K562 (cell line): Measurements from ENCODE around the gene COL26A1. TPM values are rescaled to one million over a fixed set of nuclear protein-coding genes. Genes with fewer than 3 reads are reported as not detected.

Experiments used
- BACH1 ChIP-seq: fragments of 200-800 bp; sonication (Bioruptor generic); IDR thresholded peaks from 2 replicates; pipeline ENCODE4 v1.6.1; 2016; ENCODE audit warnings: missing genetic modification characterization, missing compliant biosample characterization
- BRD9 ChIP-seq: fragments of 450-650 bp; IDR thresholded peaks from 2 replicates; pipeline ENCODE4 v1.6.1; 2018; ENCODE audit warnings: low read depth; ENCODE audit not compliant: partially characterized antibody
- FOXM1 ChIP-seq, 2 experiments: fragments of 450-650 bp in 1 of 2; sonication (generic) in 1 of 2; formaldehyde crosslinking in 1 of 2; IDR thresholded peaks; 2 replicates each; pipeline versions ENCODE4 v1.6.1 to v1.9.0; 2017 to 2022; ENCODE audit warnings: low read depth in 2 of 2, mild to moderate bottlenecking in 2 of 2, missing genetic modification reagents in 1 of 2, moderate library complexity in 1 of 2
- FOXP1 ChIP-seq: sonication (generic); formaldehyde crosslinking; IDR thresholded peaks from 2 replicates; pipeline ENCODE4 v1.8.0; 2022; ENCODE audit warnings: mild to moderate bottlenecking, missing genetic modification reagents
- HDAC1 ChIP-seq, 2 experiments: fragments of 450-650 bp; IDR thresholded peaks; 2 replicates each; pipeline ENCODE4 v1.6.1; 2016 to 2017; ENCODE audit warnings: inconsistent platforms in 1 of 2, mild to moderate bottlenecking in 1 of 2, moderate library complexity in 1 of 2
- PBX2 ChIP-seq, 2 experiments: IDR thresholded peaks in 1 of 2; conservative IDR thresholded peaks in 1 of 2; 2 replicates each; pipeline ENCODE4 v1.6.1; 2016; ENCODE audit warnings: low read depth in 2 of 2, mild to moderate bottlenecking in 1 of 2, missing compliant biosample characterization in 1 of 2, missing genetic modification characterization in 1 of 2, moderate library complexity in 1 of 2
- POLR2H ChIP-seq: IDR thresholded peaks from 2 replicates; pipeline ENCODE4 v1.6.1; 2016; ENCODE audit warnings: missing genetic modification characterization, low read depth, mild to moderate bottlenecking, control low read depth, missing compliant biosample characterization, moderate library complexity
- POLR3A ChIP-seq: IDR thresholded peaks from 2 replicates; pipeline ENCODE4 v1.6.1; 2011; ENCODE audit warnings: borderline replicate concordance, mild to moderate bottlenecking, moderate library complexity; ENCODE audit not compliant: insufficient read length, insufficient read depth; ENCODE audit errors: extremely low read depth
- POU5F1 ChIP-seq: fragments of 150-350 bp; IDR thresholded peaks from 2 replicates; pipeline ENCODE4 v1.6.1; 2014; ENCODE audit warnings: borderline replicate concordance, low read length, low read depth, mild to moderate bottlenecking; ENCODE audit not compliant: partially characterized antibody
- SNIP1 ChIP-seq: fragments of 450-650 bp; IDR thresholded peaks from 2 replicates; pipeline ENCODE4 v1.7.1; 2017; ENCODE audit warnings: low read depth, mild to moderate bottlenecking
- SP1 ChIP-seq: sonication (generic); formaldehyde crosslinking; IDR thresholded peaks from 2 replicates; pipeline ENCODE4 v1.8.1; 2022; ENCODE audit warnings: mild to moderate bottlenecking, missing genetic modification reagents
- TBP ChIP-seq: optimal IDR thresholded peaks from 2 replicates; pipeline ENCODE3; 2011; ENCODE audit warnings: low read depth, low read length, improper control_type of control experiment
- TSC22D4 ChIP-seq: fragments of 450-650 bp; IDR thresholded peaks from 2 replicates; pipeline ENCODE4 v1.6.1; 2016; ENCODE audit warnings: missing genetic modification characterization, missing biosample characterization, control low read depth
- ZNF263 ChIP-seq: sonication (generic); formaldehyde crosslinking; IDR thresholded peaks from 2 replicates; pipeline ENCODE4 v1.8.0; 2022; ENCODE audit warnings: mild to moderate bottlenecking, missing genetic modification reagents, borderline replicate concordance
- ZNF282 ChIP-seq: sonication (generic); formaldehyde crosslinking; IDR thresholded peaks from 2 replicates; pipeline ENCODE4 v1.8.1; 2023; ENCODE audit warnings: missing genetic modification reagents
- ZNF408 ChIP-seq: fragments of 250-450 bp; sonication (Bioruptor Pico); IDR thresholded peaks from 2 replicates; pipeline ENCODE4 v1.4.0; 2020; ENCODE audit warnings: low read depth, mild to moderate bottlenecking, moderate library complexity
- ZNF444 ChIP-seq: fragments of 250-450 bp; sonication (Bioruptor Pico); IDR thresholded peaks from 2 replicates; pipeline ENCODE4 v1.4.0; 2020; ENCODE audit warnings: mild to moderate bottlenecking, moderate library complexity
- ZNF75A ChIP-seq: fragments of 450-650 bp; formaldehyde crosslinking; IDR thresholded peaks from 2 replicates; pipeline ENCODE4 v1.4.0; 2020; ENCODE audit warnings: mild to moderate bottlenecking
- polyA plus RNA-seq, 8 experiments: library from polyadenylated mRNA; depleted of rRNA in 4 of 8; stranded (reverse) in 5 of 8; unstranded in 3 of 8; fragments of >200 nt; fragmentation: Nextera tagmentation in 2 of 8; fragmentation: Illumina TruSeq in 1 of 8; extraction: Ambion mirVana in 2 of 8; extraction: Trizol in 1 of 8; gene quantifications; 2 replicates each; pipeline versions ENCODE4 v1.2.1 to v1.2.3, GENCODE V29; 2011 to 2014; ENCODE audit warnings: inconsistent platforms in 1 of 8, missing spikeins in 1 of 8
- total RNA-seq, 7 experiments: library from RNA; depleted of rRNA in 6 of 7; stranded (reverse); fragments of >200 nt in 6 of 7; fragmentation: Illumina TruSeq in 2 of 7; extraction: Trizol in 2 of 7; gene quantifications; 2 replicates each; pipeline versions ENCODE4 v1.2.1 to v1.2.3, GENCODE V29; 2011 to 2021; ENCODE audit warnings: low replicate concordance in 1 of 7
- TF ChIP-seq, protein P1 (sequence below): fragments of 250-450 bp; sonication (Bioruptor Pico); IDR thresholded peaks from 2 replicates; pipeline ENCODE4 v1.5.0; 2021; ENCODE audit warnings: mild to moderate bottlenecking, moderate library complexity
- TF ChIP-seq, protein P2 (sequence below): IDR thresholded peaks from 2 replicates; pipeline ENCODE4 v1.6.1; 2016; ENCODE audit warnings: missing genetic modification characterization, missing compliant biosample characterization

Gene COL26A1
- total and polyA plus RNA-seq, 9 of the 15 experiments (the other 6 are each of a cell fraction or from before 2014, with no cell fraction given): 0.04 to 0.39 (median 0.07) TPM; not detected in 5

- no peak for TF ChIP-seq SP1 (CRISPR knock-in tag)
- TF ChIP-seq BACH1 (tag): no peak
- TF ChIP-seq POU5F1: no peak
- no peak for TF ChIP-seq ZNF408
- no peak for TF ChIP-seq FOXM1 (IDR thresholded peaks at IDR 0.05; ENCODE audit: low read depth)
- TF ChIP-seq FOXM1 (CRISPR knock-in tag; IDR thresholded peaks at IDR 0.05; ENCODE audit: low read depth): no peak
- TF ChIP-seq TBP: no peak
- TF ChIP-seq POLR2H (tag): no peak
- TF ChIP-seq ZNF263 (CRISPR knock-in tag): peak; percentile 67
- no peak for TF ChIP-seq BRD9
- TF ChIP-seq ZNF444: no peak
- TF ChIP-seq PBX2 (CRISPR knock-in tag; IDR thresholded peaks at IDR 0.05; ENCODE audit: low read depth): no peak
- no peak for TF ChIP-seq PBX2 (tag; conservative IDR thresholded peaks at IDR 0.05; ENCODE audit: low read depth)
- TF ChIP-seq HDAC1 (IDR thresholded peaks at IDR 0.05): 0 out of 4 replicates have a peak, but pooled peaks of 1 of the 2 experiments have one; percentile 29
- TF ChIP-seq POLR3A: no peak
- no peak for TF ChIP-seq ZNF75A (CRISPR knock-in tag)
- no peak for TF ChIP-seq SNIP1
- TF ChIP-seq, protein P1, sequence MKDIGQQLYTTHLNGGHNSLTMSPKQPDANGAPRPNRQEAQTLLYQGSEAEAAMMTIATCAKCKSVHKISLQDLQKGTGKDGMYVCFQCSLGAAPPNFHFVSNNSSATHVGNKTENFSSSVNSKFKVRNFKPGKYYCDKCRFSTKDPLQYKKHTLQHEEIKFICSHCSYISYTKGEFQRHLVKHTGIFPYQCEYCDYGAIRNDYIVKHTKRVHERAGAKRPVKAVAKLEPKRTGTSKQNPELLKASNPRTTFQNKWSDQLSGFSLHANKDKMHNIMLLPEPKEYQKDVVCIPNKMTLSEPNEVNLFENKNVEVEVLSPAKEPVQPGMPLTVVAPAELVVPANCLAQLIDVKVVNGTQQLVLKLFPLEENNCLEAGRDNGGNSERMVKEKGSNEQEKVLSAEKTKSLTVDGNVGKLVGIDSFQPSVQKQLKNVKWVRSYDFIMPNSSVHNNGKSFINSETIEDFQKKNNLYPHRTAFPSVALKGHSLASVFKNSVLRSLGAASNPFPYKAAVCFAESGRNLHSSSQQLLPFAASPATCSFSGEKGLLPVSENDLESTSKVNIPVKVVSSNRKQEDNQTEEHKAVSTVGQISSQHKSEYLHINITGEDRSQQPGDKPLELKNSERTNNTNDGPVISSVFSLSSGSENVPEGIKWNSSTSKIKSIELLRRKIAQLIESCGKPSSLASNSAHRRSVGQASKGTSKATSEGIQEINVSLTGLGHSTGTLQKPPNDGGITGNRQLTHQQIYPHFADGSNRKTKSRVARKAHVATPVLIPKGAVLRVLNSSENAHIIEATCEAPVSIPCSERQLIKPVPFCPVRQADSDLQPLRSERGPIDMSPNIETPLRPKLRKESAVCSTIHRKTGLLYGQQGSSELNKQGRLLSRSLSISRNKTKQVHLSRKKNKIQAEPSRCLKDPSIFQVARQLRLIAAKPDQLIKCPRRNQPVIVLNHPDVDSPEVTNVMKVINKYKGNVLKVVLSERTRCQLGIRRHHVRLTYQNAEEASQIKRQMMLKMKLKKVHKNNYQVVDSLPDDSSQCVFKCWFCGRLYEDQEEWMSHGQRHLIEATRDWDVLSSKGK: no peak
- no peak for TF ChIP-seq ZNF282 (CRISPR knock-in tag)
- TF ChIP-seq FOXP1 (CRISPR knock-in tag): no peak
- no peak for TF ChIP-seq TSC22D4 (tag)
- TF ChIP-seq, protein P2, sequence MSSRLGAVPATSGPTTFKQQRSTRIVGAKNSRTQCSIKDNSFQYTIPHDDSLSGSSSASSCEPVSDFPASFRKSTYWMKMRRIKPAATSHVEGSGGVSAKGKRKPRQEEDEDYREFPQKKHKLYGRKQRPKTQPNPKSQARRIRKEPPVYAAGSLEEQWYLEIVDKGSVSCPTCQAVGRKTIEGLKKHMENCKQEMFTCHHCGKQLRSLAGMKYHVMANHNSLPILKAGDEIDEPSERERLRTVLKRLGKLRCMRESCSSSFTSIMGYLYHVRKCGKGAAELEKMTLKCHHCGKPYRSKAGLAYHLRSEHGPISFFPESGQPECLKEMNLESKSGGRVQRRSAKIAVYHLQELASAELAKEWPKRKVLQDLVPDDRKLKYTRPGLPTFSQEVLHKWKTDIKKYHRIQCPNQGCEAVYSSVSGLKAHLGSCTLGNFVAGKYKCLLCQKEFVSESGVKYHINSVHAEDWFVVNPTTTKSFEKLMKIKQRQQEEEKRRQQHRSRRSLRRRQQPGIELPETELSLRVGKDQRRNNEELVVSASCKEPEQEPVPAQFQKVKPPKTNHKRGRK (tag): peak; percentile 68; the same call in 1 of the 2 replicates
Measured at GRCh38 chr7:101401390-101402080, 38.9 kb downstream of the COL26A1 start (continued).
